Spleen (tissue), 11 donors: ENCODE measurements around the gene DNM1L. TPM values are rescaled to one million over a fixed set of nuclear protein-coding genes. Genes with fewer than 3 reads are reported as not detected.

Experiments used
- DNase-seq: peaks from one replicate; pipeline ENCODE4 v3.0.0-alpha.2; 2020
- H3K27ac ChIP-seq, 8 donors: fragments of 200-600 bp; sonication (generic) in 7 of 8; 1 replicate in 4 of 8; 2 replicates in 4 of 8; pipeline versions ENCODE4 v1.5.0 to v1.8.0; 2016 to 2021; ENCODE audit warnings: inconsistent platforms in 4 of 8, mild to moderate bottlenecking in 4 of 8, moderate library complexity in 1 of 8
- H3K27me3 ChIP-seq, 7 donors: fragments of 200-600 bp; sonication (generic) in 6 of 7; replicated peaks in 1 of 7; 1 replicate in 4 of 7; 2 replicates in 3 of 7; pipeline versions ENCODE4 v1.5.0 to v1.8.0; 2016 to 2021; ENCODE audit warnings: inconsistent platforms in 3 of 7, mild to moderate bottlenecking in 1 of 7
- H3K36me3 ChIP-seq, 6 donors: fragments of 200-600 bp; sonication (generic) in 5 of 6; 1 replicate in 4 of 6; 2 replicates in 2 of 6; pipeline versions ENCODE4 v1.5.0 to v1.8.0; 2016 to 2021; ENCODE audit warnings: inconsistent platforms in 2 of 6
- H3K4me1 ChIP-seq, 6 donors: fragments of 200-600 bp; sonication (generic) in 5 of 6; 1 replicate in 3 of 6; 2 replicates in 3 of 6; pipeline versions ENCODE4 v1.5.0 to v1.8.0; 2016 to 2021; ENCODE audit warnings: inconsistent platforms in 3 of 6
- H3K4me3 ChIP-seq, 8 donors: fragments of 200-600 bp; sonication (generic) in 7 of 8; 1 replicate in 4 of 8; 2 replicates in 4 of 8; pipeline versions ENCODE4 v1.5.0 to v1.8.0; 2016 to 2021; ENCODE audit warnings: inconsistent platforms in 4 of 8, mild to moderate bottlenecking in 4 of 8, moderate library complexity in 2 of 8
- H3K9me3 ChIP-seq, 8 donors: fragments of 200-600 bp; sonication (generic) in 7 of 8; 1 replicate in 4 of 8; 2 replicates in 4 of 8; pipeline versions ENCODE4 v1.5.0 to v1.8.0; 2016 to 2021; ENCODE audit warnings: inconsistent platforms in 4 of 8
- CTCF ChIP-seq, 11 experiments: fragments of 200-600 bp in 7 of 11; fragments of 450-650 bp in 4 of 11; sonication (generic) in 4 of 11; IDR thresholded peaks in 8 of 11; conservative IDR thresholded peaks in 3 of 11; 1 replicate in 7 of 11; 2 replicates in 4 of 11; pipeline versions ENCODE4 v1.4.0 to v1.8.0; 2016 to 2021; ENCODE audit warnings: antibody characterized with exemption in 11 of 11, inconsistent platforms in 4 of 11, mild to moderate bottlenecking in 1 of 11
- POLR2A ChIP-seq, 3 donors: fragments of 450-650 bp; IDR thresholded peaks; one replicate each; pipeline ENCODE4 v1.5.1; 2017; ENCODE audit warnings: antibody characterized with exemption in 3 of 3, mild to moderate bottlenecking in 1 of 3
- POLR2AphosphoS5 ChIP-seq, 3 donors: sonication (generic); formaldehyde crosslinking; IDR thresholded peaks; one replicate each; pipeline ENCODE4 v1.5.1; 2017; ENCODE audit warnings: antibody characterized with exemption in 3 of 3
- WGBS, 5 donors: extraction: QIAGEN DNeasy Blood & Tissue Kit in 3 of 5; methylation state at CpG; one replicate each; pipeline versions ENCODE4 v1.1.5 to v1.1.7; 2013 to 2018; 5-methylcytosine and 5-hydroxymethylcytosine counted together
- intact Hi-C: fragments of 100-400 bp; cut with DNase I; formaldehyde crosslinking; loops from one replicate; pipeline ENCODE4 v1.15.0; 2023; ENCODE audit warnings: low total_unique reads
- polyA plus RNA-seq, 3 donors: library from polyadenylated mRNA; stranded (reverse); fragments of 200-250 nt; gene quantifications; one replicate each; pipeline ENCODE4 v1.2.1, GENCODE V29; 2013
- total RNA-seq, 7 donors: library from RNA; depleted of rRNA in 3 of 7; stranded (reverse); fragments of >200 nt in 3 of 7; fragmentation: NEBNext Ultra II Directional in 4 of 7; extraction: Animal tissue kit (Norgen Biotek cat#: 25700) in 4 of 7; gene quantifications; one replicate each; pipeline versions ENCODE4 v1.1.0 to v1.2.1, GENCODE V29; 2016 to 2021
- donor health status: healthy with polysubstance abuse.
- donor health status: DM: no; HTN: no; CAD: no; lungs with moderate emphysema.
- donor health status: DM: no; HTN: no; CAD: no.
- donor health status: Bipolar disorder and iron deficiency.
- donor health status: healthy.
- donor health status: DM: no; HTN: no; CAD: no.
- donor health status: DM: yes; HTN: yes; CAD: no.

The DNM1L gene
- total and polyA plus RNA-seq, 10 donors, result 19.2 to 73.7 (median 47.8) TPM

DNA sequence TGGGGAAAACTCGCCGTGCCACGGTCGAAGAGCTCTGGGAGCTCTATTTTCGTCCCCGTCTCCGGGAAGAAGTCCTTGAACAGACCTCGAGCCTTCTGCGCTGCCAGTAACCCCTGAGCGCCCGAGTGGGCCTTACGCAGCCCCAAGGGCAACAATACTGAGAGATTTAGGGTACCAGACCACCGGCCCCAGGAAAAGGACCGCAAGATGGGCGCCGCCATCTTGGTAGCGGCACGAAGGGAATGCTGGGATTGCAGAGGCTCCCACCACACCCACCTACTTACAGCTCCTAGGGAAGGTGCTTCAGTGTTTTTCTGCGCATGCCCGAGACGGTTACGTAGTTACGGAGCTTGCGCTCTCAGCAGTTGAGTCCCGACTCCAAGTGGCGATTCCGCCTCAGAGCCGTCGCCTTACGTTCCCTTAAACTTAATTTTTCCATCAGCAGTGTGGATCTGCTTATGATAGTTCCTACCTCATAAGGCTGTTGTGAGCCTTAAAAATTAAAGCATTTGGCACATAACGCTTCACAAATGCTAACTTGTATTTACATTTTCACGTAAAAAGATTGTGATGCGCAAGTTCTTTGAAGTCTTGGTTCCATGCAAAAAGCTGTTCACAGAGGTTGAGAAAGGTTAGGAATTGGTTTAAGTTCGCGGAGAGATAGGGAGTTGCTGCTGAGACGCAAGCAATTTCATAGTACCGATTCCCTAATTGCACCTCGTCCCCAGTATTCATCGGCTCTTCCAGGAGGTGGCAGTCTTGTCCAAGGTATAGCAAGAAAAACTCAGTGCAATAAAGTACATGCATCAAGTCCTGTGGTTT is 76.8 kb downstream of the DNM1L start, which contains the start of gene YARS2:
Gene YARS2, minus strand, starts transcription at position 244 of the 822 bp plus-strand sequence. Its CDS starts 23 bp downstream, at position 221.
- peak within 1 kb of the TSS; percentile 88 to 94 (median 91) for H3K27ac ChIP-seq
- TF ChIP-seq POLR2AphosphoS5 (IDR thresholded peaks at IDR 0.05), result peak; percentile 72 to 90 (median 88)
- peak in 1 of 3 donors; percentile 52 for TF ChIP-seq POLR2A (IDR thresholded peaks at IDR 0.05)
- peak; percentile 80 to 95 (median 88) for TF ChIP-seq CTCF (IDR thresholded peaks at IDR 0.05 in 8 of 11, conservative IDR thresholded peaks at IDR 0.05 in 3 of 11)
- peak; percentile 95 for DNase-seq
- H3K9me3 ChIP-seq, result no peaks in the 10 kb centered on the region
- peaks cover 9 to 31% (median 24%) of the 10 kb centered on the region in 6 donors for H3K4me1 ChIP-seq
- H3K4me3 ChIP-seq, result peak within 1 kb of the TSS; percentile 75 to 99 (median 96)
- peaks cover 4 to 33% (median 24%) of the 10 kb centered on the region in 6 donors for H3K36me3 ChIP-seq
- intact Hi-C loops, result loop anchor here (5.0 to 10.0 kb wide), 2 partner anchors 1266 to 1459 kb away; partner anchors contain the start of gene ALG10
- WGBS, 5 donors, result 0 to 1% (median 0%) methylated on average over 30 to 39 of the region's 39 CpGs
- no peaks in the 10 kb centered on the region for H3K27me3 ChIP-seq

DNA sequence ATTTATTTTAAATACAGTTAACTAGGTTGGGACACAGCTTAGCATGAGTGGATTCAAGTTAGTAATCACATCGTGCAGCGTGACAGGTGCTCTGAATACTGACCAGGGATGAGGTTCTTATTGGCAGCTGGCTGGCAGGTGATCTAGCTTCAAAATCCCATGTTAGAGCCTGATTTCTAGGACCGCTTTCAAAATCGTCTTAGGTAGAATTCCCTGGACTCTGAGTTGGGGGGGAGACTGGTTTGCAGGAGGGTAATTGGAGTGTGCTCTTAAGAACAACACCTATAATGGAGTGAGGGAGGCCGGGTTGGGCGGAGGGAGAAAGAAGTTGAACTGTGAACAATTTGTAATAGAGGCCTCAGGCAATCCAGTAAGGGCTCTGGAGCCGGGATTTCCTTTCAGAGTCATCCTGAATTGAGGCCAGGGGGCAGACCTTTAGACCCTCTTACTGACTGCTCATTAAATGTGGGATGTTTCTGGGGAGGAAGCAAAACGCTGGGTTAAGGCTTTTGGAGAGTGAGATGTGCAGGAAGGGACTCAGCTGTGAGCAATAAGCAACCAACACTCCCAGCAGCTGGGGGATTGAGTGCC is 77.5 kb downstream of the DNM1L start:
- DNase-seq, result peak; percentile 69
- WGBS, 5 donors, result 40 to 47% (median 45%) methylated on average over 8 of the region's 8 CpGs
- no peaks in the 10 kb centered on the region for H3K27me3 ChIP-seq
- peaks cover 9 to 36% (median 28%) of the 10 kb centered on the region in 6 donors for H3K4me1 ChIP-seq
- peak overlapping the region in 6 of 8 donors; percentile 75 to 99 (median 97) for H3K4me3 ChIP-seq
- TF ChIP-seq POLR2AphosphoS5 (IDR thresholded peaks at IDR 0.05), result no peak
- no peak for TF ChIP-seq CTCF (IDR thresholded peaks at IDR 0.05 in 8 of 11, conservative IDR thresholded peaks at IDR 0.05 in 3 of 11)
- no peak for TF ChIP-seq POLR2A (IDR thresholded peaks at IDR 0.05)
- no peaks in the 10 kb centered on the region for H3K9me3 ChIP-seq
- peaks cover 4 to 26% (median 17%) of the 10 kb centered on the region in 6 donors for H3K36me3 ChIP-seq
- peak overlapping the region in 6 of 8 donors; percentile 88 to 93 (median 91) for H3K27ac ChIP-seq
- intact Hi-C loops, result loop anchor here (5.0 to 10.0 kb wide), 2 partner anchors 1266 to 1458 kb away; partner anchors contain the start of gene ALG10

GRCh38 chr12:32757157-32757556 is 78.1 kb downstream of the DNM1L start:
- TF ChIP-seq CTCF (IDR thresholded peaks at IDR 0.05 in 8 of 11, conservative IDR thresholded peaks at IDR 0.05 in 3 of 11) (no peak), POLR2AphosphoS5 (IDR thresholded peaks at IDR 0.05) (no peak), POLR2A (IDR thresholded peaks at IDR 0.05) (no peak)
- peaks cover 4 to 20% (median 12%) of the 10 kb centered on the region in 6 donors for H3K36me3 ChIP-seq
- intact Hi-C loops, result loop anchor here (5.0 to 10.0 kb wide), 2 partner anchors 1265 to 1458 kb away; partner anchors contain the start of gene ALG10
- 82 to 86% (median 84%) methylated on average over 3 of the region's 3 CpGs for WGBS, 5 donors
- peaks cover 9 to 42% (median 33%) of the 10 kb centered on the region in 6 donors for H3K4me1 ChIP-seq
- H3K27me3 ChIP-seq, result no peaks in the 10 kb centered on the region
- H3K27ac ChIP-seq, result no peak overlapping the region
- H3K4me3 ChIP-seq, result no peak overlapping the region
- no peaks in the 10 kb centered on the region for H3K9me3 ChIP-seq
- DNase-seq, result no peak
